GM23248 (cell line): ENCODE data around the gene GPR34.

Experiments
- EZH2 ChIP-seq: fragments of 200-600 bp; sonication (generic); IDR thresholded peaks from 2 replicates; pipeline ENCODE4 v1.6.1; 2018; ENCODE audit warnings: antibody characterized with exemption, mild to moderate bottlenecking; ENCODE audit not compliant: insufficient read depth, poor library complexity, severe bottlenecking
- EZH2phosphoT487 ChIP-seq: fragments of 200-600 bp; sonication (generic); IDR thresholded peaks from 2 replicates; pipeline ENCODE4 v1.6.1; 2018; ENCODE audit warnings: antibody characterized with exemption, moderate library complexity, mild to moderate bottlenecking, low read depth; ENCODE audit not compliant: insufficient read depth

- TF ChIP-seq EZH2 = no peak
- TF ChIP-seq EZH2phosphoT487 = no peak
Measured at GRCh38 chrX:41720125-41720779, 31.5 kb downstream of the GPR34 start.
